ENCODE results near the gene LYPD6B.

Gene LYPD6B

DNA sequence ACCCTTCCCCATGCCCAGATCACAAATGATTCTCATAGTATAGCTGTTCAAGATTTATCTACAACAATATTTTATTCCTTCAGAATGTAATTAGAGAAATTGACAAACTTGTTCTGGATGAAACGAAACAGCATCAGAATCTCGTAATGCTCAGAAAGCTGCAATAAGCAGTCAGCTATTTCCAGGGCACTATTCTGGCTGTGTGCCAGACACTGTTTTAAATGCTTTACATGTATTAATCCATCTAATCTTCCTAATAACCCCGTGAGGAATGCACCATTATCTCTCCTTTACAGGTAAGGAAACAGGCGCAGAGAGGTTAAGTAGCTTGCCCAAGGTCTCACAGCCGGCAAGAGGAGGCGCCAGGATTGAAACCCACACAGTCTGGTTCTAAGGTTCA is 10.1 kb upstream of the LYPD6B start:
- Histone ChIP-seq H3K9me2 (replicated peaks; ENCODE audit: insufficient read depth, low read length) (no peaks in the 10 kb centered on the region), H3K36me3 (replicated peaks; ENCODE audit: insufficient read depth, low read length) (no peaks in the 10 kb centered on the region), H3K4me1 (ENCODE audit: low read length) (peaks cover 18% of the 10 kb centered on the region), H2AFZ (ENCODE audit: low read length) (no peak overlapping the region), H4K20me1 (ENCODE audit: insufficient read depth, low read length) (no peaks in the 10 kb centered on the region), H3K79me2 (ENCODE audit: low read length) (no peaks in the 10 kb centered on the region), H3K27me3 (replicated peaks; ENCODE audit: insufficient read depth, low read length) (no peaks in the 10 kb centered on the region), H3K4me2 (ENCODE audit: low read depth, low read length) (no peak overlapping the region), H3K4me3 (ENCODE audit: low read length) (no peak overlapping the region), H3K9me3 (replicated peaks; ENCODE audit: insufficient read depth, low read length) (no peaks in the 10 kb centered on the region), H3F3A (ENCODE audit: insufficient read depth, low read length) (peaks cover 4% of the 10 kb centered on the region; the same call in 1 of the 2 replicates), H3K9ac (ENCODE audit: low read length) (no peak overlapping the region), H3K27ac (ENCODE audit: low read length) (no peak overlapping the region)
- TF ChIP-seq EZH2 (optimal IDR thresholded peaks at IDR 0.05; ENCODE audit: low read depth, low read length) (no peak), EZH2phosphoT487 (IDR thresholded peaks at IDR 0.05; ENCODE audit: low read length) (no peak)
- TF ChIP-seq, protein P1, sequence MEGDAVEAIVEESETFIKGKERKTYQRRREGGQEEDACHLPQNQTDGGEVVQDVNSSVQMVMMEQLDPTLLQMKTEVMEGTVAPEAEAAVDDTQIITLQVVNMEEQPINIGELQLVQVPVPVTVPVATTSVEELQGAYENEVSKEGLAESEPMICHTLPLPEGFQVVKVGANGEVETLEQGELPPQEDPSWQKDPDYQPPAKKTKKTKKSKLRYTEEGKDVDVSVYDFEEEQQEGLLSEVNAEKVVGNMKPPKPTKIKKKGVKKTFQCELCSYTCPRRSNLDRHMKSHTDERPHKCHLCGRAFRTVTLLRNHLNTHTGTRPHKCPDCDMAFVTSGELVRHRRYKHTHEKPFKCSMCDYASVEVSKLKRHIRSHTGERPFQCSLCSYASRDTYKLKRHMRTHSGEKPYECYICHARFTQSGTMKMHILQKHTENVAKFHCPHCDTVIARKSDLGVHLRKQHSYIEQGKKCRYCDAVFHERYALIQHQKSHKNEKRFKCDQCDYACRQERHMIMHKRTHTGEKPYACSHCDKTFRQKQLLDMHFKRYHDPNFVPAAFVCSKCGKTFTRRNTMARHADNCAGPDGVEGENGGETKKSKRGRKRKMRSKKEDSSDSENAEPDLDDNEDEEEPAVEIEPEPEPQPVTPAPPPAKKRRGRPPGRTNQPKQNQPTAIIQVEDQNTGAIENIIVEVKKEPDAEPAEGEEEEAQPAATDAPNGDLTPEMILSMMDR (IDR thresholded peaks at IDR 0.05; ENCODE audit: low read length) = no peak
- DNase-seq = no peak

DNA sequence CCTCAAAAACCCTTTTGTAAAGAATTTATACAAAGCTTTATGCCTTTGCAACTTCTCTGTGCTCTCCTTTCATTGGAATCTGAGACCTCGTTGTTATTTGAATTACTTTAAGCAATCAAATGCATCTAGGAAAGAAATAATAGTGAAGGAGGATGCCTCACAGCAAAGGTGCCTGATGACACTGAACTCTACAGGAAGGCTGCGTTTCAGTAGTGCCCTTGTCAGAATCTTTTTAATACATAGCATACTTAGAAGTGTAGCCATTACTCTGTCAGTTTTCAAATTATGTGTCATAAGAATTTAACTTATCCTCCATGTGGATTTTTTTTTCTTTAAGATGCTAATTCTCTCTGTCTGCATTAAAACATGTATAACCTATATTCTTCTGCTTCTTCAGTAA is 9.6 kb upstream of the LYPD6B start:
- no peaks in the 10 kb centered on the region for H3K36me3 ChIP-seq (replicated peaks; ENCODE audit: insufficient read depth, low read length)
- no peak overlapping the region for H3K9ac ChIP-seq (ENCODE audit: low read length)
- H3K9me2 ChIP-seq (replicated peaks; ENCODE audit: insufficient read depth, low read length) = no peaks in the 10 kb centered on the region
- TF ChIP-seq, protein P1 (IDR thresholded peaks at IDR 0.05; ENCODE audit: low read length) = no peak
- no peak for TF ChIP-seq EZH2 (optimal IDR thresholded peaks at IDR 0.05; ENCODE audit: low read depth, low read length)
- no peak for TF ChIP-seq EZH2phosphoT487 (IDR thresholded peaks at IDR 0.05; ENCODE audit: low read length)
- no peak overlapping the region for H3K4me2 ChIP-seq (ENCODE audit: low read depth, low read length)
- H3K27me3 ChIP-seq (replicated peaks; ENCODE audit: insufficient read depth, low read length) = no peaks in the 10 kb centered on the region
- no peak overlapping the region for H3K4me3 ChIP-seq (ENCODE audit: low read length)
- H3K9me3 ChIP-seq (replicated peaks; ENCODE audit: insufficient read depth, low read length) = no peaks in the 10 kb centered on the region
- no peak overlapping the region for H3K27ac ChIP-seq (ENCODE audit: low read length)
- no peaks in the 10 kb centered on the region for H3K79me2 ChIP-seq (ENCODE audit: low read length)
- H4K20me1 ChIP-seq (ENCODE audit: insufficient read depth, low read length) = no peaks in the 10 kb centered on the region
- DNase-seq = no peak
- H2AFZ ChIP-seq (ENCODE audit: low read length) = no peak overlapping the region
- H3K4me1 ChIP-seq (ENCODE audit: low read length) = peaks cover 12% of the 10 kb centered on the region
- H3F3A ChIP-seq (ENCODE audit: insufficient read depth, low read length) = no peaks in the 10 kb centered on the region

DNA sequence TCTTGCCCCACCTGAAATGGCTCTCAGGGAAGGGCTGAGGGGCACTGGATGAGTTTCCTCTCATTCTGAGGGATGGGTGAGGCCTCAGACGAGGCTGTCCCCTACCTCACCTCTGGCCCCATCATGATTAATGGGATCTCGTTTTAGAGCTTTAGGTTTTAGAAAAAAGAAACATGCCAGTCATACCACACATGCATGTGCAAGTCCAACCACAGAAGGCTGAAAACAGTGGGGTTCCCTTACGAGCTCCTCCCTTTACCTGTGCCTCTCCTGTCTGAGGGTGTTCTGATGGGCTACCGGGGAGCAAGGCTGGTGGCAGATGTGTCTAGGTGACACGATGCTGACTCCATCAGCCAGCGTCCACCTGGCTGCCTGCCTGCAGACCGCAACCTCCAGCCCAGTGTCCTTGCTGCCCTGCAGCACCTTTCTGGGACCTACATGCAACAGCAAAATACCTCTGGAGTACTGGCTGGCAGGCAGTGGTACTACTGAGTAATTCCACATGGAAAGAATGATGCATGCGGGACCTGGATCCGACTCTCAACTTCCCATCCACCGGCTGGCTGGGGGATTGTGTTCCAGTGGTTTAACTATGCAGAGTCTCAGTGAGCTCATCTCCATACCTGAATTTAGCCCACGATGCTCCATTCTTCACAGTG is 9.1 kb upstream of the LYPD6B start:
- H3K79me2 ChIP-seq (ENCODE audit: low read length) = no peaks in the 10 kb centered on the region
- no peaks in the 10 kb centered on the region for H3F3A ChIP-seq (ENCODE audit: insufficient read depth, low read length)
- H3K9me3 ChIP-seq (replicated peaks; ENCODE audit: insufficient read depth, low read length) = no peaks in the 10 kb centered on the region
- H3K4me2 ChIP-seq (ENCODE audit: low read depth, low read length) = no peak overlapping the region
- no peak for DNase-seq
- H3K36me3 ChIP-seq (replicated peaks; ENCODE audit: insufficient read depth, low read length) = no peaks in the 10 kb centered on the region
- no peaks in the 10 kb centered on the region for H3K9me2 ChIP-seq (replicated peaks; ENCODE audit: insufficient read depth, low read length)
- TF ChIP-seq EZH2 (optimal IDR thresholded peaks at IDR 0.05; ENCODE audit: low read depth, low read length) (no peak), EZH2phosphoT487 (IDR thresholded peaks at IDR 0.05; ENCODE audit: low read length) (no peak)
- TF ChIP-seq, protein P1 (IDR thresholded peaks at IDR 0.05; ENCODE audit: low read length) = no peak
- no peak overlapping the region for H3K4me3 ChIP-seq (ENCODE audit: low read length)
- no peak overlapping the region for H3K9ac ChIP-seq (ENCODE audit: low read length)
- no peak overlapping the region for H2AFZ ChIP-seq (ENCODE audit: low read length)
- H3K27me3 ChIP-seq (replicated peaks; ENCODE audit: insufficient read depth, low read length) = no peaks in the 10 kb centered on the region
- H4K20me1 ChIP-seq (ENCODE audit: insufficient read depth, low read length) = no peaks in the 10 kb centered on the region
- H3K4me1 ChIP-seq (ENCODE audit: low read length) = peaks cover 12% of the 10 kb centered on the region
- H3K27ac ChIP-seq (ENCODE audit: low read length) = no peak overlapping the region
